Activated CD4-positive, alpha-beta T cell treated with anti-CD3 and anti-CD28 coated beads, Interleukin-2, Interleukin-6, amounts not matched to agents 100 ng/mL and 50 ng/mL, durations not matched to agents 16 hours and 8 hours (primary cell): ENCODE data around the gene HES7.
A peak's percentile ranks its signal among the peaks of the same experiment; 100 is the strongest.

Experiments
- DNase-seq: peaks from one replicate; pipeline ENCODE4 v3.0.0-alpha.2; 2020

The HES7 gene

DNA sequence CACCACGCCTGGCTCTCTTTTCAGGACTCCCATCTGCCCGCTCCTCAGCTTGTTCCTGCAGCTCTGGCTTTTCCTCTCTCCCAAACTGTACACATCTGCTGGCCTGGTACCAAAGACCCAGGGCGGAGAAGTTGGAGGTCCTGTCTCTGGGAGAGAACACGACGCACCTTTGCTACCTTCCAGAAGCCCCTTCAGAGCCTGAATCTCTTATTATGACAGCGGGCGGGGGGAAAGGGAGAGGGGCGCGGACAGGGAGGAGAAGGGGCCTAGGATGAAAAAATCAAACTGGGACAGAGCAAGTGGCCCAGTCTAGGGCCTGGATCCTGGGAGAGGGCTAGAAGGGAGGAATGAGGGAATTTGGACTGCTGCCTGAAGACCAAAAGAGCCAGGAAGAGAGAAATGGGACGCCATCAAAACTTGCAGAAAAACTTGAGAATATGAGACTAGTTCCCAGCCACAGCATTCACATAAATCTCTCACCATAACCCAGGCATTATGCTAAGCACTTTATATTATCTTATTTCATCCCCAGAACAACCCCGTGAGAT is 30.8 kb upstream of the HES7 start:
- no peak for DNase-seq

DNA sequence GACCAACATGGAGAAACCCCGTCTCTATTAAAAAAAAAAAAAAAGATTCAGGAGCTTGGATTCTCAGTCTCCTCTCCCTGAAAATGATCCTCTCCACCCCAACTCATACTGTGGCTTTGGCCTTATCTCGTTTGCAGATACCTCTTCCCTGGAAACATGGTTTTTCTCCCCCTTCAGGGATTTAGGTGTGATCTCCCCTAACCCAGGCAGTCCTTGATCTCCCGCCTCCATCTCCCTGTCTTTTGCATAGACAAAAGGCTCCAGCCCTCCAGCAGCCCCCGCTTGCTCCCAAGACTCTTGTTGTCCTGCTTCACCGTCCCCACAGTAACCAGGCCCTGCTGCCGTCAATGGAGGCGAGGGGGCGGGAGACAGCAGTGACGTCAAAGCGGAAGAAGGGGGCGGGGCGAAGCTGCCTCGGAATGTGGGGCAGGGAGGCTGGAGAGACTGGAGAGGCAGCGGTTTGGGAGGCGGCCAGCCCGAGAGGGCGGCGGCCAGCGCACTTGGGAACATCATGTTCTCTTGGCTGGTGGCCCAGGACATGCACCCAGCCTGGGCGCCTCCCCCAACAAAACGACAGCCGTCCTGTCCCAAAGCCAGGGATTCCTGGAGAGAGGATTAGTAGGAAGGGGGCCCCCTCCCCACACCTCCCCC is 30.2 kb upstream of the HES7 start:
- DNase-seq: peak; percentile 91

DNA sequence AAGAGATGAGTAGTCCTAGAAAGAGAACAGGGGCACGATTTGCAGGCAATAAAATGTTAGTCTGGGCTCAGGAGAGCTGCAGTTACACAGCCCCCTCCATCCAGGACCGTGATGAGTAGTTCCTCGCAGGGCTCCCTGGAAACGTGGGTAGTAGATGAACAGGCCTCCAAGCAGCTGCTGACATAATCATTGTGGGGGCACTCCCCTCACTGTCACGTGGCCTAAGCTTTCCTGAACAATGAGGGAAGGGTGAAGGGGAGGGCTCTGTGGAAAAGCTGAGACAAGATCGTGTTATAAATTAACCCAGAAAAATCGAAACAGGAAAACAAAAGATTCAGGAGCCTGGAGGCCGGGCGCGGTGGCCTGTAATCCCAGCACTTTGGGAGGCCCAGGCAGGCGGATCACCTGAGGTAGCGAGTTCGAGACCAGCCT is 29.6 kb upstream of the HES7 start:
- DNase-seq: peak; percentile 51

DNA sequence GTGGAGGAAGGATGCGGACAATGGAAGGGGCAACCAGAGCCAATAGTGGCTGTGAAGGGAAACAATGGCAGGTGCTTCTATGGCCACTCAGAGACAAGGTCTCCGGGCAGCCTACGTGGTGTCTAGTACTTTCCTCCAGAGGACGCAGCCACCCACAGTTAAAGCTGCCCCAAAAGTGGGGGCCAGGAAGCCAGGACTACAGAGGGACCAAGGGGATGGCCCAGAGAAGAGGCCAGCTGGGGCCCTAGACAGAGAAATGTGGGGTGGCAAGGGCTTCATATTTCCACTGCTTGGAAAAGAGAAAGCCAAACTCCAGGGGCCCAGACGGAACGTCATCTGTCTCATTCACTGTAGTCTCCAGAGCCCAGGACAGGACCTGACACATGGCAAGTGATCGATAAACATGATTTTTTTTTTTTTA is 29.1 kb upstream of the HES7 start:
- no peak for DNase-seq

DNA sequence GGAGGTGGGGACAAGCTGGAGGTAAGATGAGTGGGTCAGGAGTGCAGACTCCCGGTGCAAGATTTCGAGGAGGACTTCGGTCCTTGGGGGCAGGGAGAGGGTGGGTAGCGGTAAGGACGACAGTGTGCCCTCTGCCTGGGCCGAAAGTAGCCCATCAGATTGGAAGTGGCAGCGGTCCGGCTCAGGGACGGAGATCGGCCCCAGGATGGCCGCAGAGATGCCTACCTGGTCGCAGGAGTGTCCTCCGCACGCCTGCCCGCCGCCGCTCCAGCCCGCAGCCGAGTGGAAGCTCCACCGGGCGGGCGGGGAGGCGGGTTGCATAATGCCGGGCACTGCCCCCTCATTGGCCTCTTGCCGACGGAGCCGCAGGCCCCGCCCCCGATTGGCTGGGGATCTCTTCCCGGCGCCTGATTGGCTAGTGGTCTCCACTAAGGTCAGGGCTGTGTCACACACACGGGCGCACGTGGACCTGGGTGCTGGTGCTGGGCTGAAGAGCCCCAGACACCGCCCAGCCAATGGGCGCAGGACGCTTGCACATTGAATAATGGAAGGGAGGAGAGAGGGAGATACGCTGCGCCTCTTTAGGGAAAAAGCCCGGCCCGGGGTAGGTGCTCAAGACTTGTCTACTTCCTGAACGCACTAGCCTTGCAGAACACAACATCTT is 28.3 kb upstream of the HES7 start, which contains the start of gene PER1:
TSS of gene PER1 (minus strand) at position 293 of the 664 bp plus-strand sequence. CDS start 1,698 bp downstream, outside the sequence.
- DNase-seq: peak; percentile 97

DNA sequence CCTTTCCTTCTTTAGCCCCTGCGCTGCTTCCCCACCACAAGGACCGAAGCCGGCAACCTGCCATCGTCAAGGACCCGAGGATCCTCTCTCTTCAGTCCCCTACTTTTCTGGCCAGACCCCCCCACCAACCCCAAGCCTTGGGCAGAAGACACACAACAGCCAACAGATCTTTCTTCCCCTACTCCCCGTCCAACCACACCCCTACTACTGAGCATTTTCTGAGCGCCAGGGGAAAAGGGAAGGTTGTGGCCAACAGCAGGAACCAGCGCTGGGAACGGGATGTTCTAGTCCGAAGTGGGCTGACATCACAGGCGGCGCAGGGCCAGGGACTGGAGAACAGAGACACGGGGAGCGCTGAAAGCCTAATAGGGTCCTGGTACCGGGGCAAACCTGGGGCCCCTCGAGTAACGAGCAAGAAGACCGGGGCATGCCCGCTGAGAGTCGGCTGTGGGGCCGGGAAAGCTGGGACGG is 27.8 kb upstream of the HES7 start:
- DNase-seq: no peak

DNA sequence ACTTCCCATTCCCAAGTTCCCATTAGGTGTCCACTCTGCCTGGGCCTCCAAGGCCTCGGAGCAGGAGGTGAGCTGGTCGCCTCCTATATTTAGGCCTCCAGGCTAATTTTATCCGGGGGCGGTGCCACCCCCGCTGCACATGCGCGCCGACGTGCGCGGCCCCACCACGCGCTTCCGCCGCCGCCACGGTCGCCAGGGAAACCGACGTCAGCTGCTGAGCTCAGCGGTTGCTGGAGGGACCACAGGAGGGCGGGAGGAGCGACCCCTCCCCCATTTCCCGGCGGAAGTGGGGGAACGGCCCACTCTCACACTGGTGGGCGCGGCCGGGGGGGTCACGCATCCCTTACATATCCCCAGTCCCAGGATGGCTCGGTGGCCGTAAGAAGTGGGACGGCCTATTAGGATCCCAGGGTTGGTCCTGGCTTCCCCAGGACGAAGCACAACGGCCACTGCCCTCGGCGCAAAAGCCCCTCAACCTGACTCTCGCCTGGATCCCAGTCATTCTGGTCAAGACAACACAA is 27.3 kb upstream of the HES7 start:
- peak; percentile 92 for DNase-seq

DNA sequence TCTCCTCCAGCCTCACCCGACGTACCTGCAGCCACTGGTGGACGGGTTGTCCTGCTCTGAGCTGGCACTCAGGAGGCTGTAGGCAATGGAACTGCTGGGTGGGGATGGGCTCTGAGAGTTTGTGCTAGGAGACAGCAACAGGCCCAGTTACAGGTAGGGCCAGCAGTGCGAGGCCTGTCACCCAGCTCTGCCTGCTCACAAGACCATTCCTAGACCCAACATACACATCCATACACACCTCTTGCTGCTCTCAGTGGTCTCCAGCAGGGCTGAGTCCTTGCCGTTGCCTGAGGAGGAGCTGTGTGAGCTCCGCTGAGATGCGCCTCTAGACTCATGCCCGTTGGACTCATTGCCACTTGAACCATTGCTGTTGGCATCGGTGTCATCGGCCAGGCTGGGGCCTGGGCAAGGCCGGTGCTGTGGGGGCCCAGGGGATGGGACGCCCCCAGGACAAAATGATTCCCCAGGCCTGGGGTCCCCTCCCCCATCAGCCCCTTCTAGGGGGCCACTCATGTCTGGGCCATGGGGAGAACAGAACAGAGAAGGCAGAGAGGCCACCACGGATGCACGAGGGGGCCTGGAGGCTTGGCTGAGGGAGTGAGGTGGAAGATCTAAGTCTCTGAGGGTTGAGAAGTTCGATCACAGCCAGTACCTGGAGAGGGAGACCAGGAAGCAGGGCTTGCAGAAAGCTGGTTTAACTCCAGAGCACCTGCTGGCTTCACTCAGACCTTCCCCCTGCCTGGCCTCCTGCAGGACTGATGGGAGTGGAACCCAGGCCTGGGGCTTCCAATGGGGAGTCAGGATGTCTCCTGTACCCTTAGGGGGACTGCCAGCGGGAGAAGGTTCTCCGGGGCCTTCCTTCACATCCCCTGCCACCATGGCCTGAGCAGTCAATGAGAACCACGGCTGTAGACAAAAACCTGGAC is 26.6 kb upstream of the HES7 start:
- no peak for DNase-seq

DNA sequence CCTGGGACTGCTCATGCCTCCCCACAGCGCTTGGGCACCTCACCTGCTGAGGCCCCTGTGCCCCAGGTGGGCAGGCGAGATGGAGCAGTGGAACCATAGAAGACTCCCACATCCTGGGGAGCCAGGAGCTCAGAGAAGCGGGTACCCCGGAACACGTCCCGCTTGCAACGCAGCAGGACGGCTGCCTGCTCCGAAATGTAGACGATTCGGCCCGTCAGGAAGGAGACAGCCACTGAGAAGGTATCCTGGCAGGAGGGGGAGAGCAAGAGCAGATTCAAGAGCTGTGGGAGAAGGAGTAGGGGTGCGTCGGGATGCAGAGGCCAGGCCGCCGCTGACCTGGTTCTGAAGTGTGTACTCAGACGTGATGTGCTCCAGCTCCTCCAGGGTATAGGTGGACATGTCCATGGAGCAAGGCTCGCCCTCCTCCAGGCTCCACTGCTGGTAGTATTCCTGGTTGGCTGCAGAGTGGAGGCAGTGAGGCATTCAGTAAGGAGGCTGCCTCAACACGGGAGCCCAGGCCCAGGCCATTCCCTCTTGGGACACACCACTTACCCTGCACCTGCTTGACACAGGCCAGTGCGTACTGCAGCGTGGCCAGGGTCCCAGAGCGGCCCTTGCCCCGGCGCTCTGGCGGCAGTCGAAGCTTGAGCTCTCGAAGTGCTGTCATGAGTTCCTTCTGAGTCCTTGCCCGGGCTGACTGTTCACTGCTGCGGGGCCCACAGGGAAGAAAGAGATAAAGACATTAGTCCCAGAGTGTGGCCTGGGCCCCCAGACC is 25.7 kb upstream of the HES7 start:
- DNase-seq: no peak

DNA sequence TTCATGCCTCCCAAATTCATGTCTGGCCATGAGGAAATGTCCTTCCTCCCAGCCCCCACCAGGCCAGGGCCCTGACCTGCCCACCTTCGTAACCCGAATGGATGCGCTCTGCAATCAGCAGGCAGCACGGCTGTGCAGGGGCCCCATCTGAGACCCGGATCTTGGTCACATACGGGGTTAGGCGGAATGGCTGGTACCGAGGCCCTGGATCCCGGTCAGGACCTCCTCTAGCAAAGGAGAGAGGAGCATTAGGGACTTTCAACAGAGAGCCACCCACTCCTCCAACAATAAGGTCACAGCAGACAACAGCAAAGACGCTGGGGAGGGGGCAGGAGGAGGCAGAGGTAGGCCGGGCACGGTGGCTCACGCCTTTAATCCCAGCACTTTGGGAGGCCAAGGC is 24.7 kb upstream of the HES7 start:
- no peak for DNase-seq

DNA sequence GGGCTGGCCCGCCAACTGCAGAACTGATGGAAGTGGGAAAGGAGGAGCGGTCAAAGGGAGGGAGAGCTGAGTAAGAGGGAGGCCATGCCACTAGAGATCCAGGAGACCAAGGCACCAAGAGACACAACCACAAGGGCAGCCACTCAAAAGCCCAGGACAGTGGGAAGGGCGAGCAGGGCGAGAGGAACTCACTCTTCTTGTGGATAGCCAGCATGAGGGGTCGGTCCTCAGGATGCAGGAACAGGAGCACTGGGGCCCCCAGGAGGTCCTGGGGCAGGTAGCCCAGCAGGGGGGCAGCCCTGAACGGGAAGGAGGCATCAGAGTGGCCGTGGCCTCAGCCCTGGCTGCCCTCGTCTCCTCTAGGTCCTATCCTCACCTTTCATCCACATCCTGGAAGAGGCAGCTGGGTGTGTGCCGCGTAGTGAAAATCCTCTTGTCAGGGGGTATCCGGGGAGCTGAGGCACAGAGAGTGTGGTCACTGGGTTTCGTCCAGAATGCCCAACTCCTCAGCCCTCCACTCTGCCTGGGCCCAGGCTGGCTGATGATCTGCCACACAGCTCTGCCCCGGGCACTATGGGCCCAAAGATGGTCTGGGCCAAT is 24.0 kb upstream of the HES7 start:
- no peak for DNase-seq

DNA sequence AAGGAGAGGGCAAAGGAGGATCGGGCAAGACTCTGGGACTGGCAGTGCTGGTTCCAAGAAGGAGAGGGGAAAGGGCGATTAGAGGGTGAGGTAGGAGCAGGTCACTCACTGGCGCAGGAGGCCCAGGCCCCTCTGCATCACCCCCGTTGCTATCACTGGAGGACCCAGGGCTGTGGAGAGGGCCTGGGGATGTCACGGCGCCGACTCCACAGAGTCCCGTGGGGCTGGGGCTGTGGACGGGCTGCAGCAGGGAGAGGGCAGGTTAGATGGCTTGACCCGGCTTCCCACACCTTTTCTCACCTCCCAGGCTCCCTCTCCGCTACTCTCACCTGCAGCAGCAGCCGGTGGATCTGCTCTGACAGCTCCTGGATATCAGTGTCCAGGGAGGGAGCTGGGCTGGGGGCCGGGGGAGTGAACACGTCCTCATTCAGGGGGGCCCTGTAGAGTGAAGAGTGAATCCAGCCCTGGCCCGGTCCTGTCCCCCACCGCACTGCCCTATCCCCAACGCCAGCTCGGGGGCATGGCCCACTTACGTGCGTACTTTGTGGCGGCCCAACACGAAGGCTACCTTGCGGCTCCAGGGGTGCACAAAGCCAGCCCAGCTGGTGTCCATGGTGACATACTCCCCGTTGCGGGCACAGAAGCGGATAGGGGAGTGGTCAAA is 23.4 kb upstream of the HES7 start:
- DNase-seq: no peak

DNA sequence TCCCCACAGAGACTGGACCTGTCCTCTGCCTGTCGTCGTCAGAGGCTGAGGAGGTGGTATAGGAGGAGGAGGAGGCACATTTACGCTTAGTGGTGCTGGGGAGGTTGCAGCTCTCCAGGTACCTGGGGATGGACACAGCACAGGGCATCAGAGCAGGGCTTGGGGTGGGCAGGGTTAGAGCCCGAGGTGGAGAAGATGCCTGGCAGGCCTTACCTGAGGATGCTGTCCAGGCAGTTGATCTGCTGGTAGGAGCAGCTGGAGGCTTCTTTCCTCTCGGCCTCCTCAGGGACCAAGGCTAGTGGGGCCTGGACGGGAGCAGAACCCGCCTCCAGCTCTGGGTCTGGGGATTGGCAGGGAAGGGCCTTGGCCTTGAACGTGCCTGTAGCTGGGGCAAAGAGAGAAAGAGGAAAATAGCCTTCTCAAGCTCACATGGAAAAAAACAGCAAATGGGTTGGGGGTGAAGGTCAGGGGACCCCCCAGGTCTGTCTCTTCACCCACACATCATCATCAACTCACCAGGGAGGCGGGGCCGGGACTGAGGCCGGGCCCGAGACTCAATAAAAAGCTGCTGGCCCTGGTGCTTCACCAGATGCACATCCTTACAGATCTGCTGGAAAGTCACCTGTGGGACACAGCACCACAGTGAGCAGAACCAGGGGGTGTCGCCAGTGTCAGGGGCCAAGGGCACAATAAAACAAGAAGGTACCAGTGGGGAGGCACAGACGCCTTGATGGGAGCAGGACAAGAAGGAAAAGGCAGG is 22.7 kb upstream of the HES7 start:
- no peak for DNase-seq

DNA sequence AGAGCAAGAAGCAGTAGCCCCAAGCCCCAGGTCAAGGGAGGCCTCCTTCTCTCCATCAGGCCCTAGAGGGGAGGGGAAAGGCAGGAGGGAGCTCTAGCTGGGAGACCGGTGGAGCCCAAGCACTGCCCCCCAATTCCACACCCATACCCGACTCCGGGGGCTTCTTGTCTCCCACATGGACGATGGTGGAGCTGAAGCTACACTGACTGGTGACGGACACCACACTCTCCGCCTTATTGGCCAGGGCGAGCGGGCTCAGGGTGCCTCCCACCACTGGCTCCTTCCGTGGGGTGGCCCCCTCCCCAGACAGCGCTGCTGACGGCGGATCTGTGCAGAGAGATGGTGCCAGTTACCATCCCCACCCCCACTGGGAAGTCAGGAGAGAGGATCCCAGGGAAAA is 21.9 kb upstream of the HES7 start:
- DNase-seq: no peak

DNA sequence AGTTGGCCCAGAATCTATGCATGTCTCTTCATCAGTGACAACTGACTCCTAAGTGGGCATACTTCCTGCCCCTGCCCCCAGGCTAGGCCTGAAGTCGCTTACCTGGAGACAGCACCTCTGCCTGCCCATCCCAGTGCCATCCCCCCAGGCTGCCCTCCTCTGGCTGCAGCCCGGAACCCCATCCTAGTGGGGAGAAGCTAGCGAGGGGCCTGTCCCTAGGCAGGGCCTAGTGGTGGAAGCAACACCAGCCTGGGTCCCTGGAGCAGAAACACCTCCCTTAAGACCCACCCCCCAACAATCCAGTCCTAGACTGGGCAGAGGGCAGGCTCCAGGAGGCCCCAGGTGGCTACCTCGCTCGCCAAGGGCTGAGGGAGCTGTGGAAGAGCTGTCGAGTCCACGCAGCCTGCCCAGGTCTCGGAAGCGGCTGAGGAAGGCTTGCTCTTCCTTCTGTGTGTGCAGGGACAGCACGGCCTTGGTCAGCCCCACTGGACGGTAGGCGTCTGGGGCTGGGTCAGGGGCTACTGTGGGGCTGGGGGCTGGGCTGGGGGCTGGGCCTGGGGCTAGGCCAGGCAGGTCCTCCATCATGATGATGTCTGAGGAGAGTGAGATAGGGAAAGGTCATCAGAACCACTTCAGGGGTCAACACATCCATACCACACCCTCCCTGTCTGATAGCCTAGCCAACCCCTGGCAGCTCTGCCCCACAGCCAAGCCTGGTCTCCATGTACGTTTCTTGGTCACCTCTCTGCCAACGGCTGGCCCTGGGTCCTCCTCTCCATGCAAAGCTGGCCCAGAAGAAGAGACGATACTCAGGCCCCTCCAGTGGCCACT is 20.7 kb upstream of the HES7 start:
- no peak for DNase-seq

DNA sequence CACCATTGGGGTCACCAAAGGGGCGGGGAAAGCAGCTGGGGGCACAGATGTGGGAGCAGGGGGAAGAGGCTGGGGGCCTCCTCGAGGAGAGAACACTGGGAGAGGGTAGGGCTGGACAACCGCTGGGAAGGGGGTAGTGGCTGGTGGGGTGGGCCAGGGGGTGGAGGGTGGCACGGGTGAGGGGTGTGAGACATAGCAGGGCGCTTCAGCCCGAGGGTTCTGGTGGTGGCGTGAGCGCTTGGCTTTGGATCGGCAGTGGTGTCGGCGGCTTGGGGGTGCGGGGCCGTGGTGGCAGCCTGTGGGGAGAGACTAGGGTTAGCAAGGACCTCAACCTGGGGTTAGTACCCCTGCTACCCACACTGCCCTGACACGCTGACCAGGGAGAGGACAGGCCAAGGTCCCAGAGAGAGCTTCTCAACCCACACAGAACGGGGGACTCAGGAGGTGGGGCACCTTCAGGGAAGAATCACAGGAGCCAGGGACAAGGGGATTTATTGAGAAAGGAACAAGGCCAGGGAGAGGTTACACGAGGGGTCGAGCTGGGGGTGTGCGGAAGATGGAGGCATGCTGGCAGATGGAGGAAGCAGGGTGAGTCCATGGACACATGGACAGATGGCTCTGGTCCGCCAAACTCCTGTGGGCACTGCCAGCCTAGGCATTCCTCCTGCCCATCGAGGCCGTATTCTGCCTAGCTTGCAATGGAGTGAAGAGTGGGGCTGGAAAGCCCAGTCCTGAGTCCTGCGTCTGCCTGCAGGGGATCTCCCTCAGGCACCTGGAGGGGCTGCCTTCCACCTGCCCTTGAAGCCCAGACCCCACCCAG is 19.9 kb upstream of the HES7 start:
- DNase-seq: no peak

DNA sequence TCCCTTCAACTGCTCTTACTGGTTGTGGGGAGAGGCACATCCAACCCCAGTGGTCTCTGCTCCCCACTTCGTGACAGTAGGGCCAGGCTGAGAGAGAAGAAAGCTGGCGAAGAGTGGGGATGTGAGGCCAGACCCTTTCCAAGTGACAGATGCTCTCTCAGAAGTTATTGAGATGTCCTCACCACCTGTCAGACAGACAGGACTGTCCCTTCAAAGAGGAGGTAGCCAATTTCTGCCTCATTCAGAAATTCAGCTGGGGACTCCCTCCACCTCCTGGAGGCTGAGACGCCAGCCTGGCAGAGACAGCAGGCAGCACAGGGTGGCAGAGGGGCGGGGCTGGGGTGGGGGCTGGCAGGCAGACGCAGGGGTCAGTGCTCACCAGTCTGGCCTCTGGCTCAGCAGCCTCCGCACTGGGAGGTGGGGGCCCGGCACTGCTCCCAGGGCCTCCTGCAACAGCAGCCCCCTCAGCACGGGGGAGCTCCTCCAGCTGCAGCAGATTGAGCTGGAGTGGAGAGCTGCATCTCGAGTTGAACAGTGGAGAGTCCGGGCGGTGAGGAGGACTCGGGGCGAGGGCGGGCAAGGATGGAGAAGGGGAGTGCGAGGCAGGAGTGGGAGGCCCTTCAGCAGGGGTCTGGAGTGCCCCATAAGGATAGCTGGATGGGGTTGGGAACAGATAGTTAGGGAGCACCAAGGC is 19.1 kb upstream of the HES7 start:
- DNase-seq: no peak
